HEK293 (cell line): ENCODE results near the gene MUC5B.

Source experiments
- PBX3 ChIP-seq: sonication (generic); formaldehyde crosslinking; IDR thresholded peaks from 2 replicates; pipeline ENCODE4 v1.8.1; 2022; ENCODE audit warnings: mild to moderate bottlenecking, moderate library complexity, missing genetic modification reagents
- ZEB2 ChIP-seq: fragments of 450-650 bp; formaldehyde crosslinking; IDR thresholded peaks from 2 replicates; pipeline ENCODE4 v1.5.1; 2016; ENCODE audit warnings: missing biosample characterization, missing genetic modification characterization
- ZNF423 ChIP-seq: fragments of 450-650 bp; formaldehyde crosslinking; IDR thresholded peaks from 2 replicates; pipeline ENCODE4 v1.5.1; 2016; ENCODE audit warnings: missing biosample characterization, missing genetic modification characterization
- ZNF596 ChIP-seq: fragments of 450-650 bp; IDR thresholded peaks from 2 replicates; pipeline ENCODE4 v1.5.0; 2018; ENCODE audit warnings: missing biosample characterization, mild to moderate bottlenecking, missing genetic modification characterization, moderate library complexity
- ZNF670 ChIP-seq: fragments of 450-650 bp; formaldehyde crosslinking; IDR thresholded peaks from 2 replicates; pipeline ENCODE4 v1.5.1; 2016; ENCODE audit warnings: missing biosample characterization, missing genetic modification characterization, low read depth
- TF ChIP-seq, protein P1 (sequence below): fragments of 450-650 bp; formaldehyde crosslinking; IDR thresholded peaks from 2 replicates; pipeline ENCODE4 v1.5.1; 2016; ENCODE audit warnings: missing biosample characterization, missing genetic modification characterization

DNA sequence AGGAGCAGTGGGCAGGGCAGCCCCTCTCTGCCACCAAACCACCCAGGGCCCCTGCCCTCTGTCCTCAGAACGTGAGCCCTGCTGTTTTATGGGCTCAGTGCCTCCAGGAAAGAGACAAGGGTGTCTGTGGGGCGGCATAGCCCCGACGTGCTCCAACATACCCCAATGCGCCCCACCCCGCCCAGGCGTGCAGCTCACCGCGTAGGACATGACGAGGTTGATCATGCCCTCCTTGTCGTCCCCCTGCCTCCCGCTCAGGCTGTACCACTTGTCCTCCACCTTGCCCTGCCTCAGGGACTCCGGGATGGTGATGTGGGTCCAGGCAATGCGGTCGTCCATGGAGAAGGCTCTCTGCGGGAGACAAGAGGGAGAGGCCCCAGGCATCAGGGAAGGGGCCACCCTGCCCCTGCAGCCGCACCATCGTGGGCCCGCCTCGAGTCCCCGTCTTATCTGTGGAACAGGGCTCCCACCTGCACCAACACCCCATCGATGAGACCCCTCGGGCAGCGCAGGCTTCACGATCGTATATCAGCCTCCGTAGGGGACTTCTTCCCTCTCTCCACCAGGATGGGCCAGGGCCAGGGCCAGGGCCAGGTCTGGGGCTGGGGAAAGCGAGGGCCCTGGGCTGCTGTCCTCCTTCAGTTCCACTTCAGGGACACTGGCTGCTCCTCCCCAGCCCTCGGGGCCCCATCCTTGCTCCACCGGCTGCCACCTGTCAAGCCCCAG, 65.7 kb downstream of the MUC5B start:
- TF ChIP-seq ZNF596 (tag by site-specific recombination) (no peak), ZNF423 (no peak), ZNF670 (tag by site-specific recombination) (no peak), ZEB2 (tag by site-specific recombination) (no peak), PBX3 (no peak)
- TF ChIP-seq, protein P1, sequence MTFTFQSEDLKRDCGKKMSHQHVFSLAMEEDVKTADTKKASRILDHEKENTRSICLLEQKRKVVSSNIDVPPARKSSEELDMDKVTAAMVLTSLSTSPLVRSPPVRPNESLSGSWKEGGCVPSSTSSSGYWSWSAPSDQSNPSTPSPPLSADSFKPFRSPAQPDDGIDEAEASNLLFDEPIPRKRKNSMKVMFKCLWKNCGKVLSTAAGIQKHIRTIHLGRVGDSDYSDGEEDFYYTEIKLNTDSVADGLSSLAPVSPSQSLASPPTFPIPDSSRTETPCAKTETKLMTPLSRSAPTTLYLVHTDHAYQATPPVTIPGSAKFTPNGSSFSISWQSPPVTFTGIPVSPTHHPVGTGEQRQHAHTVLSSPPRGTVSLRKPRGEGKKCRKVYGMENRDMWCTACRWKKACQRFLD: no peak
